Neuronal stem cell (in vitro differentiated cells): ENCODE measurements around the gene ASPG.

Experiments used
- DNase-seq: peaks from one replicate; pipeline ENCODE4 v3.0.0-alpha.2; 2013; ENCODE audit warnings: low spot score
- H2AFZ ChIP-seq: one replicate; pipeline ENCODE4 v1.6.1; 2013; ENCODE audit warnings: mild to moderate bottlenecking, low read length, inconsistent platforms
- H2AK5ac ChIP-seq: 2 replicates; pipeline ENCODE4 v1.6.1; 2013; ENCODE audit warnings: low read depth, mild to moderate bottlenecking, inconsistent platforms, low read length, moderate library complexity, mixed read lengths
- H2BK120ac ChIP-seq: 2 replicates; pipeline ENCODE4 v1.6.1; 2013; ENCODE audit warnings: low read depth, mild to moderate bottlenecking, inconsistent platforms, low read length, moderate library complexity, mixed read lengths
- H2BK12ac ChIP-seq: one replicate; pipeline ENCODE4 v1.6.1; 2013; ENCODE audit warnings: low read length, inconsistent platforms
- H2BK15ac ChIP-seq: 2 replicates; pipeline ENCODE4 v1.6.1; 2013; ENCODE audit warnings: mild to moderate bottlenecking, low read length, inconsistent platforms, mixed read lengths
- H2BK5ac ChIP-seq: one replicate; pipeline ENCODE4 v1.6.1; 2013; ENCODE audit warnings: inconsistent platforms, mild to moderate bottlenecking, low read length, moderate library complexity
- H3K14ac ChIP-seq: one replicate; pipeline ENCODE4 v1.6.1; 2013; ENCODE audit warnings: low read length, inconsistent platforms
- H3K18ac ChIP-seq: 2 replicates; pipeline ENCODE4 v1.6.1; 2013; ENCODE audit warnings: low read length, inconsistent platforms
- H3K23ac ChIP-seq: 2 replicates; pipeline ENCODE4 v1.6.1; 2013; ENCODE audit warnings: low read depth, mild to moderate bottlenecking, mixed read lengths, low read length, inconsistent platforms; ENCODE audit not compliant: poor library complexity
- H3K27ac ChIP-seq: replicated peaks from 3 replicates; pipeline ENCODE4 v1.5.1; 2013; ENCODE audit warnings: low read length, inconsistent platforms
- H3K27me3 ChIP-seq, 3 experiments: 2 replicates each; pipeline ENCODE4 v1.6.1; 2013; ENCODE audit warnings: low read length in 3 of 3, mild to moderate bottlenecking in 2 of 3, inconsistent platforms in 1 of 3, low read depth in 1 of 3, mixed read lengths in 1 of 3, moderate library complexity in 1 of 3; ENCODE audit not compliant: control insufficient read depth in 3 of 3, insufficient read depth in 3 of 3
- H3K36me3 ChIP-seq, 2 donors: replicated peaks in 1 of 2; 2 replicates each; pipeline ENCODE4 v1.6.1; 2013; ENCODE audit warnings: low read length in 2 of 2; ENCODE audit not compliant: control insufficient read depth in 2 of 2, insufficient read depth in 2 of 2
- H3K4ac ChIP-seq: 2 replicates; pipeline ENCODE4 v1.6.1; 2013; ENCODE audit warnings: inconsistent platforms, mild to moderate bottlenecking, low read length, moderate library complexity
- H3K4me1 ChIP-seq, 2 donors: 1 replicate in 1 of 2; 2 replicates in 1 of 2; pipeline ENCODE4 v1.6.1; 2013; ENCODE audit warnings: low read length in 2 of 2, low read depth in 1 of 2; ENCODE audit not compliant: control insufficient read depth in 2 of 2, insufficient read depth in 1 of 2
- H3K4me2 ChIP-seq: one replicate; pipeline ENCODE4 v1.6.1; 2013; ENCODE audit warnings: mild to moderate bottlenecking, low read length, inconsistent platforms; ENCODE audit not compliant: insufficient read depth, poor library complexity, severe bottlenecking
- H3K4me3 ChIP-seq, 2 donors: 2 replicates each; pipeline ENCODE4 v1.5.1; 2013; ENCODE audit warnings: low read length in 2 of 2, mild to moderate bottlenecking in 2 of 2, inconsistent platforms in 1 of 2, moderate library complexity in 1 of 2
- H3K79me1 ChIP-seq: one replicate; pipeline ENCODE4 v1.6.1; 2013; ENCODE audit warnings: low read depth, mild to moderate bottlenecking, inconsistent platforms, low read length, moderate library complexity
- H3K9ac ChIP-seq: one replicate; pipeline ENCODE4 v1.6.1; 2013; ENCODE audit warnings: mild to moderate bottlenecking, low read depth, low read length, inconsistent platforms; ENCODE audit not compliant: poor library complexity
- H3K9me3 ChIP-seq, 2 donors: replicated peaks in 1 of 2; 2 replicates each; pipeline versions ENCODE3 to v1.6.1; 2013; ENCODE audit warnings: low read length in 2 of 2, mild to moderate bottlenecking in 2 of 2, inconsistent platforms in 1 of 2, low read depth in 1 of 2, mixed read lengths in 1 of 2, moderate library complexity in 1 of 2; ENCODE audit not compliant: control insufficient read depth in 2 of 2, insufficient read depth in 1 of 2
- H4K8ac ChIP-seq: one replicate; pipeline ENCODE4 v1.6.1; 2013; ENCODE audit warnings: low read depth, mild to moderate bottlenecking, inconsistent platforms, low read length, moderate library complexity
- H4K91ac ChIP-seq: one replicate; pipeline ENCODE4 v1.6.1; 2013; ENCODE audit warnings: low read length, low read depth, mild to moderate bottlenecking, inconsistent platforms; ENCODE audit not compliant: poor library complexity
- WGBS, 2 donors: extraction: QIAGEN DNeasy Blood & Tissue Kit; methylation state at CpG; one replicate each; pipeline ENCODE4 v1.1.7; 2013; ENCODE audit warnings: missing lambda C conversion rate in 2 of 2, mixed read lengths in 1 of 2; ENCODE audit not compliant: insufficient read length in 2 of 2, insufficient replicate concordance in 1 of 2; ENCODE audit errors: extremely low coverage in 2 of 2; 5-methylcytosine and 5-hydroxymethylcytosine counted together

Gene ASPG

GRCh38 chr14:104128981-104129380, 43.5 kb downstream of the ASPG start:
- Histone ChIP-seq H3K4me3 (no peak overlapping the region), H3K79me1 (no peaks in the 10 kb centered on the region), H3K27ac (no peak overlapping the region), H3K4ac (no peak overlapping the region), H2BK120ac (no peak overlapping the region), H3K18ac (no peak overlapping the region), H2AFZ (no peak overlapping the region), H2BK15ac (no peak overlapping the region), H3K14ac (no peak overlapping the region), H4K91ac (no peak overlapping the region), H4K8ac (no peak overlapping the region), H3K36me3 (no peaks in the 10 kb centered on the region), H3K4me1 (no peaks in the 10 kb centered on the region), H3K9me3 (peaks cover 3 to 4% of the 10 kb centered on the region in 2 donors), H2BK12ac (no peak overlapping the region), H2AK5ac (no peak overlapping the region), H3K23ac (no peak overlapping the region), H3K9ac (no peak overlapping the region), H2BK5ac (no peak overlapping the region), H3K27me3 (peaks cover 0 to 19% (median 0%) of the 10 kb centered on the region in 3 experiments), H3K4me2 (no peak overlapping the region)
- no peak for DNase-seq
- no CpG with 5 or more reads among the region's 1 CpG for WGBS, 2 donors

DNA sequence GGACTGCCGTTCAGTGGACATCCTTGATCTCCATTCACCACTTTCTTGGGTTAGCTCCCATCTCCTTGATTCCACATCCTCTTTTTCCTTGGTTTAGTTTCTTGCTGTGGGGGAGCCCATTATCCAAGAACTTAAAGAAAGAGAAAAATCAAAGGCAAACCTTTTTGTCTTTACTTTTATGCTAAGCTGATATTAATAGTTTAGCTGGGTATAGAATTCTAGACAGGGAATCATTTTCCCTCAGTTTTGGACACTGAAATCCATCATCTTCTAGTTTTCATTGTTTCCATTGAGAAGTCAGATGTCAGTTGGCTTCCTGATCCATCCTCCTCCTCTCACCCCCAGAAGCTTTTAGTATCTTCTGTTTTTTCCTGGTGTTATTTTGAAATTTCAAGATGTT, 44.1 kb downstream of the ASPG start:
- H3K18ac ChIP-seq: no peak overlapping the region
- H3K4me1 ChIP-seq: no peaks in the 10 kb centered on the region
- H3K9me3 ChIP-seq: peaks cover 3 to 4% of the 10 kb centered on the region in 2 donors
- no CpG with 5 or more reads among the region's 1 CpG for WGBS, 2 donors
- peaks cover 0 to 25% (median 0%) of the 10 kb centered on the region in 3 experiments for H3K27me3 ChIP-seq
- no peak overlapping the region for H3K23ac ChIP-seq
- no peak overlapping the region for H2BK12ac ChIP-seq
- H2BK120ac ChIP-seq: no peak overlapping the region
- no peak overlapping the region for H3K4ac ChIP-seq
- H3K14ac ChIP-seq: no peak overlapping the region
- no peak overlapping the region for H3K4me3 ChIP-seq
- H3K27ac ChIP-seq: no peak overlapping the region
- no peak overlapping the region for H2AK5ac ChIP-seq
- no peak for DNase-seq
- no peak overlapping the region for H4K8ac ChIP-seq
- no peak overlapping the region for H2BK15ac ChIP-seq
- H2BK5ac ChIP-seq: no peak overlapping the region
- no peaks in the 10 kb centered on the region for H3K79me1 ChIP-seq
- H3K4me2 ChIP-seq: no peak overlapping the region
- no peak overlapping the region for H4K91ac ChIP-seq
- no peaks in the 10 kb centered on the region for H3K36me3 ChIP-seq
- H3K9ac ChIP-seq: no peak overlapping the region
- no peak overlapping the region for H2AFZ ChIP-seq

- Histone ChIP-seq H3K27me3 (peaks cover 6 to 40% (median 10%) of the 10 kb centered on the region in 3 experiments), H3K27ac (no peak overlapping the region), H4K91ac (no peak overlapping the region), H3K4me3 (no peak overlapping the region), H3K4me2 (no peak overlapping the region), H2BK15ac (no peak overlapping the region), H4K8ac (no peak overlapping the region), H2AFZ (no peak overlapping the region), H3K14ac (no peak overlapping the region), H3K36me3 (no peaks in the 10 kb centered on the region), H3K9me3 (peaks cover 3 to 4% of the 10 kb centered on the region in 2 donors), H3K79me1 (no peaks in the 10 kb centered on the region), H3K23ac (no peak overlapping the region), H3K4me1 (peaks cover 7 to 9% of the 10 kb centered on the region in 2 donors), H3K4ac (no peak overlapping the region), H2BK12ac (no peak overlapping the region), H2BK120ac (no peak overlapping the region), H3K18ac (peak overlapping the region; percentile 19), H2BK5ac (no peak overlapping the region), H3K9ac (no peak overlapping the region), H2AK5ac (peak overlapping the region; percentile 14)
- no CpG with 5 or more reads among the region's 11 CpGs for WGBS, 2 donors
- no peak for DNase-seq
Measured at GRCh38 chr14:104130974-104131651, 45.6 kb downstream of the ASPG start.

GRCh38 chr14:104131968-104132732, 46.6 kb downstream of the ASPG start:
- H2BK15ac ChIP-seq: no peak overlapping the region
- no peak overlapping the region for H3K23ac ChIP-seq
- no peaks in the 10 kb centered on the region for H3K79me1 ChIP-seq
- H3K4me1 ChIP-seq: peaks cover 9 to 15% of the 10 kb centered on the region in 2 donors
- peaks cover 3 to 4% of the 10 kb centered on the region in 2 donors for H3K9me3 ChIP-seq
- no peak overlapping the region for H2BK12ac ChIP-seq
- no peak overlapping the region for H3K27ac ChIP-seq
- no peak overlapping the region for H2AFZ ChIP-seq
- no peak overlapping the region for H2BK120ac ChIP-seq
- no peak overlapping the region for H2BK5ac ChIP-seq
- H3K9ac ChIP-seq: no peak overlapping the region
- WGBS, 2 donors: no CpG with 5 or more reads among the region's 23 CpGs
- H2AK5ac ChIP-seq: no peak overlapping the region
- peaks cover 14 to 49% (median 19%) of the 10 kb centered on the region in 3 experiments for H3K27me3 ChIP-seq
- H3K4ac ChIP-seq: no peak overlapping the region
- H4K8ac ChIP-seq: no peak overlapping the region
- no peak for DNase-seq
- H3K18ac ChIP-seq: no peak overlapping the region
- no peak overlapping the region for H4K91ac ChIP-seq
- no peak overlapping the region for H3K4me3 ChIP-seq
- no peak overlapping the region for H3K4me2 ChIP-seq
- H3K36me3 ChIP-seq: no peaks in the 10 kb centered on the region
- H3K14ac ChIP-seq: no peak overlapping the region
